H9 (cell line): Measurements from ENCODE around the gene DAB2IP. TPM values are rescaled to one million over a fixed set of nuclear protein-coding genes. Genes with fewer than 3 reads are reported as not detected.

Experiments used
- DNase-seq: peaks from one replicate; pipeline ENCODE4 v3.0.0-alpha.2; 2017
- H2AFZ ChIP-seq: one replicate; pipeline ENCODE4 v1.6.1; 2013; ENCODE audit warnings: mild to moderate bottlenecking, low read length, control low read depth, moderate library complexity
- H2AK5ac ChIP-seq: 2 replicates; pipeline ENCODE4 v1.6.1; 2013; ENCODE audit warnings: low read length, control low read depth, mixed read lengths; ENCODE audit not compliant: insufficient read length
- H2BK120ac ChIP-seq: one replicate; pipeline ENCODE4 v1.6.1; 2013; ENCODE audit warnings: low read depth, mild to moderate bottlenecking, low read length, control low read depth, inconsistent platforms; ENCODE audit not compliant: poor library complexity, severe bottlenecking
- H2BK12ac ChIP-seq: 2 replicates; pipeline ENCODE4 v1.6.1; 2013; ENCODE audit warnings: low read length, control low read depth, mixed read lengths, low read depth; ENCODE audit not compliant: insufficient read length
- H2BK15ac ChIP-seq: 2 replicates; pipeline ENCODE4 v1.6.1; 2013; ENCODE audit warnings: low read depth, low read length, control low read depth
- H2BK20ac ChIP-seq: one replicate; pipeline ENCODE4 v1.6.1; 2013; ENCODE audit warnings: low read depth, mild to moderate bottlenecking, low read length, control low read depth, inconsistent platforms; ENCODE audit not compliant: poor library complexity, severe bottlenecking
- H2BK5ac ChIP-seq: 2 replicates; pipeline ENCODE4 v1.6.1; 2013; ENCODE audit warnings: low read length, control low read depth, mixed read lengths; ENCODE audit not compliant: insufficient read length
- H3K14ac ChIP-seq: 2 replicates; pipeline ENCODE4 v1.6.1; 2013; ENCODE audit warnings: low read length, control low read depth; ENCODE audit not compliant: insufficient read depth
- H3K18ac ChIP-seq: 2 replicates; pipeline ENCODE4 v1.6.1; 2013; ENCODE audit warnings: low read depth, mild to moderate bottlenecking, mixed read lengths, low read length, control low read depth; ENCODE audit not compliant: insufficient read length
- H3K23ac ChIP-seq: 2 replicates; pipeline ENCODE4 v1.6.1; 2013; ENCODE audit warnings: low read length, control low read depth, mixed read lengths, low read depth; ENCODE audit not compliant: insufficient read length
- H3K23me2 ChIP-seq: 2 replicates; pipeline ENCODE4 v1.6.1; 2013; ENCODE audit warnings: low read depth, mild to moderate bottlenecking, mixed read lengths, low read length, control low read depth; ENCODE audit not compliant: insufficient read length, poor library complexity, severe bottlenecking
- H3K27ac ChIP-seq: 2 replicates; pipeline ENCODE4 v1.5.1; 2013; ENCODE audit warnings: low read length, control low read depth, mixed read lengths, low read depth; ENCODE audit not compliant: insufficient read length
- H3K27me3 ChIP-seq: 2 replicates; pipeline ENCODE4 v1.6.1; 2013; ENCODE audit warnings: low read length, control low read depth, inconsistent platforms; ENCODE audit not compliant: insufficient read depth
- H3K4ac ChIP-seq: 2 replicates; pipeline ENCODE4 v1.6.1; 2013; ENCODE audit warnings: low read depth, mild to moderate bottlenecking, control low read depth, inconsistent platforms, low read length, moderate library complexity
- H3K4me1 ChIP-seq: 2 replicates; pipeline ENCODE4 v1.6.1; 2013; ENCODE audit warnings: low read length, control low read depth, inconsistent platforms; ENCODE audit not compliant: insufficient read depth
- H3K4me2 ChIP-seq: 2 replicates; pipeline ENCODE4 v1.6.1; 2013; ENCODE audit warnings: low read length, control low read depth, mixed read lengths; ENCODE audit not compliant: insufficient read length, insufficient read depth
- H3K56ac ChIP-seq: 2 replicates; pipeline ENCODE4 v1.6.1; 2013; ENCODE audit warnings: low read depth, mild to moderate bottlenecking, mixed read lengths, low read length, control low read depth; ENCODE audit not compliant: insufficient read length
- H3K79me1 ChIP-seq: 2 replicates; pipeline ENCODE4 v1.6.1; 2013; ENCODE audit warnings: low read depth, mild to moderate bottlenecking, moderate library complexity, low read length, control low read depth, inconsistent platforms; ENCODE audit not compliant: insufficient read depth, poor library complexity, severe bottlenecking
- H3K79me2 ChIP-seq: 2 replicates; pipeline ENCODE4 v1.6.1; 2013; ENCODE audit warnings: low read length, control low read depth, inconsistent platforms; ENCODE audit not compliant: insufficient read depth
- H3K9ac ChIP-seq: 2 replicates; pipeline ENCODE4 v1.6.1; 2013; ENCODE audit warnings: low read length, control low read depth, mixed read lengths; ENCODE audit not compliant: insufficient read length; ENCODE audit errors: extremely low read depth
- H3K9me3 ChIP-seq: one replicate; pipeline ENCODE4 v1.6.1; 2013; ENCODE audit warnings: low read depth, low read length, inconsistent platforms; ENCODE audit not compliant: control insufficient read depth
- H3T11ph ChIP-seq: one replicate; pipeline ENCODE4 v1.6.1; 2013; ENCODE audit warnings: mild to moderate bottlenecking, low read length, control low read depth, inconsistent platforms
- H4K20me1 ChIP-seq: one replicate; pipeline ENCODE4 v1.6.1; 2013; ENCODE audit not compliant: control insufficient read depth, insufficient read length, insufficient read depth
- H4K5ac ChIP-seq: 2 replicates; pipeline ENCODE4 v1.6.1; 2013; ENCODE audit warnings: low read depth, mild to moderate bottlenecking, mixed read lengths, low read length, control low read depth; ENCODE audit not compliant: insufficient read length
- H4K8ac ChIP-seq: replicated peaks from 2 replicates; pipeline ENCODE4 v1.6.1; 2013; ENCODE audit warnings: low read length, control low read depth, mixed read lengths, low read depth; ENCODE audit not compliant: insufficient read length
- H4K91ac ChIP-seq: 2 replicates; pipeline ENCODE4 v1.6.1; 2013; ENCODE audit warnings: low read depth, mild to moderate bottlenecking, moderate library complexity, mixed read lengths, low read length, control low read depth; ENCODE audit not compliant: insufficient read length
- H3K27ac Mint-ChIP-seq, 3 experiments: 2 replicates in 2 of 3; 3 replicates in 1 of 3; pipeline ENCODE4 v1.8.0; 2020 to 2021; ENCODE audit warnings: mixed read lengths in 3 of 3, mild to moderate bottlenecking in 1 of 3, moderate library complexity in 1 of 3
- H3K27me3 Mint-ChIP-seq: 2 replicates; pipeline ENCODE4 v1.8.0; 2021; ENCODE audit warnings: low read depth, mild to moderate bottlenecking, moderate library complexity, mixed read lengths
- H3K36me3 Mint-ChIP-seq, 3 experiments: 2 replicates in 2 of 3; 3 replicates in 1 of 3; pipeline ENCODE4 v1.8.0; 2020 to 2021; ENCODE audit warnings: low read depth in 3 of 3, mixed read lengths in 3 of 3; ENCODE audit not compliant: insufficient read depth in 1 of 3
- H3K4me1 Mint-ChIP-seq, 2 experiments: 2 replicates each; pipeline ENCODE4 v1.8.0; 2020; ENCODE audit warnings: mixed read lengths in 2 of 2
- H3K4me3 Mint-ChIP-seq, 2 experiments: 2 replicates in 1 of 2; 3 replicates in 1 of 2; pipeline ENCODE4 v1.8.0; 2020 to 2021; ENCODE audit warnings: mild to moderate bottlenecking in 2 of 2, mixed read lengths in 2 of 2, moderate library complexity in 1 of 2
- H3K9me3 Mint-ChIP-seq, 2 experiments: 2 replicates in 1 of 2; 3 replicates in 1 of 2; pipeline ENCODE4 v1.8.0; 2020; ENCODE audit warnings: mild to moderate bottlenecking in 2 of 2, mixed read lengths in 2 of 2, moderate library complexity in 1 of 2
- WGBS: extraction: QIAGEN DNeasy Blood & Tissue Kit; methylation state at CpG from one replicate; pipeline ENCODE4 v1.1.7; 2013; ENCODE audit warnings: missing lambda C conversion rate, low lambda C conversion rate, mixed read lengths; ENCODE audit not compliant: insufficient read length; ENCODE audit errors: extremely low coverage; 5-methylcytosine and 5-hydroxymethylcytosine counted together
- total RNA-seq: library from RNA; stranded (reverse); gene quantifications from 2 replicates; pipeline ENCODE4 v1.2.1, GENCODE V29; 2021
- TF ChIP-seq, protein P1 (sequence below): fragments of 200-600 bp; sonication (generic); conservative IDR thresholded peaks from 3 replicates; pipeline ENCODE4 v1.8.0; 2021; ENCODE audit warnings: antibody characterized with exemption, mild to moderate bottlenecking

Gene DAB2IP
- total RNA-seq, 1 experiment from 2014 or later = 22.6 TPM

DNA sequence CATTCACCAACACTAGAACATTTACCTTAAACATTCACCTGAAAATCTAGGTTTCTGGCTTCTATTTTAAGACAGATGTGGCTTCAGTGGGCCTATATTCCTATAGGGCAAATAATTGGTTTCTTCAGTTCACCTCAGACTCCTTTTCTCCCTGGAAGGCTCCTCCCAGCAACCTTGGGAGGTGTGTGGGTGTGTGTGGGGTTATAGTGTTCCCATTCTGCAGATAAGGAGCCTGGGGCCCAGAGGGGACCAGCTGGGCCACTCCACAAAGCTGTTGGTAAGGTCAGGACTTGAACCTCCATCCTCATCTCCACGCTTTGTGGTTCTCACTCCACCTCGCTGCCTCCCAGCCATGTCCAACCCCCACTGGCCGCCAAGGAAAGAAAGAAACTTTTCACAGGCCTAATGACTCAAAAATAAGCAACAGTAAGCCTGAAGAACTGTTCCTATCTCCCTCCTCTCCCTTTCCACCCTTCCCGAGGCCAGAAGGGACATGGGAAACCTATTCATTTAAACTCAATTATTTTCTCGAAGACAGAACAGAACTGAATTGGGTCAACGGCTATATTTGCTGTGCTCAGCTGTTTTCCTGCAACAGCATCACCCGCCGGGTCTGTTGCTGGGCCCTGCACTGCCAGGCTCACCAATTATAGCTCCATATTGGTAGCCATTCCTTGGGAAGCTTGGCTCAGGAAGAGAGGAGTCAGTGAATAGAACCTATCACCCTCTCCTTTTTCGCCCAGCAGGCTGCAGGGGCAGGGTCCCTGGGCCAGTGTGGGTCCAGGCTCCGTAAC lies 78.5 kb downstream of the DAB2IP start:
- Histone ChIP-seq H4K5ac (no peak overlapping the region), H3K23me2 (no peaks in the 10 kb centered on the region), H2BK12ac (no peak overlapping the region), H3K9me3 (no peaks in the 10 kb centered on the region), H3K79me1 (peaks cover 9% of the 10 kb centered on the region), H2BK20ac (no peak overlapping the region), H3K14ac (no peak overlapping the region), H3K9ac (no peak overlapping the region), H2BK120ac (no peak overlapping the region), H3K4me2 (no peak overlapping the region), H3K18ac (no peak overlapping the region), H3K56ac (no peak overlapping the region), H3K79me2 (0 out of 2 replicates have a peak, but pooled peaks cover 2% of the 10 kb centered on the region), H3T11ph (no peak overlapping the region), H2BK5ac (no peak overlapping the region), H2BK15ac (no peak overlapping the region), H2AK5ac (no peak overlapping the region), H3K27ac (no peak overlapping the region), H4K20me1 (no peaks in the 10 kb centered on the region), H4K91ac (no peak overlapping the region), H3K4ac (no peak overlapping the region), H3K4me1 (peaks cover 4% of the 10 kb centered on the region; the same call in 1 of the 2 replicates), H4K8ac (no peak overlapping the region), H3K23ac (no peak overlapping the region), H2AFZ (no peak overlapping the region), H3K27me3 (no peaks in the 10 kb centered on the region)
- no peak for DNase-seq
- no peak overlapping the region for H3K4me3 Mint-ChIP-seq
- H3K4me1 Mint-ChIP-seq = peaks cover 33 to 44% of the 10 kb centered on the region in 2 experiments
- no peaks in the 10 kb centered on the region for H3K9me3 Mint-ChIP-seq
- TF ChIP-seq, protein P1, sequence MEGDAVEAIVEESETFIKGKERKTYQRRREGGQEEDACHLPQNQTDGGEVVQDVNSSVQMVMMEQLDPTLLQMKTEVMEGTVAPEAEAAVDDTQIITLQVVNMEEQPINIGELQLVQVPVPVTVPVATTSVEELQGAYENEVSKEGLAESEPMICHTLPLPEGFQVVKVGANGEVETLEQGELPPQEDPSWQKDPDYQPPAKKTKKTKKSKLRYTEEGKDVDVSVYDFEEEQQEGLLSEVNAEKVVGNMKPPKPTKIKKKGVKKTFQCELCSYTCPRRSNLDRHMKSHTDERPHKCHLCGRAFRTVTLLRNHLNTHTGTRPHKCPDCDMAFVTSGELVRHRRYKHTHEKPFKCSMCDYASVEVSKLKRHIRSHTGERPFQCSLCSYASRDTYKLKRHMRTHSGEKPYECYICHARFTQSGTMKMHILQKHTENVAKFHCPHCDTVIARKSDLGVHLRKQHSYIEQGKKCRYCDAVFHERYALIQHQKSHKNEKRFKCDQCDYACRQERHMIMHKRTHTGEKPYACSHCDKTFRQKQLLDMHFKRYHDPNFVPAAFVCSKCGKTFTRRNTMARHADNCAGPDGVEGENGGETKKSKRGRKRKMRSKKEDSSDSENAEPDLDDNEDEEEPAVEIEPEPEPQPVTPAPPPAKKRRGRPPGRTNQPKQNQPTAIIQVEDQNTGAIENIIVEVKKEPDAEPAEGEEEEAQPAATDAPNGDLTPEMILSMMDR = no peak
- no peak overlapping the region; a peak in 1 of 7 replicates for H3K27ac Mint-ChIP-seq
- H3K27me3 Mint-ChIP-seq = peaks cover 1% of the 10 kb centered on the region; the same call in 1 of the 2 replicates
- no CpG with 5 or more reads among the region's 10 CpGs for WGBS
- no peaks in the 10 kb centered on the region; a peak in 2 of 7 replicates for H3K36me3 Mint-ChIP-seq
